Esophagus squamous epithelium (tissue), 5 donors: ENCODE measurements around the gene ABCG4. TPM values are rescaled to one million over a fixed set of nuclear protein-coding genes. Genes with fewer than 3 reads are reported as not detected.
"Not testable (repeated sequence)": the region's sequence is repeated elsewhere in the genome, so short reads cannot be mapped to it uniquely, and the experiment has no call there.

ENCODE experiments used
- DNase-seq: peaks from one replicate; lab custom pipeline; 2025; lab: John Stamatoyannopoulos, UW
- H3K27ac ChIP-seq, 4 donors: fragments of 200-600 bp; sonication (generic); one replicate each; pipeline ENCODE4 v1.5.1; 2016 to 2019; ENCODE audit warnings: mild to moderate bottlenecking in 1 of 4
- H3K27me3 ChIP-seq, 4 donors: fragments of 200-600 bp; sonication (generic); 1 replicate in 3 of 4; 2 replicates in 1 of 4; pipeline versions ENCODE4 v1.5.1 to v1.6.0; 2017 to 2021; ENCODE audit warnings: antibody characterized with exemption in 1 of 4
- H3K36me3 ChIP-seq, 3 donors: fragments of 200-600 bp; sonication (generic); one replicate each; pipeline ENCODE4 v1.5.1; 2016 to 2019
- H3K4me1 ChIP-seq, 3 donors: fragments of 200-600 bp; sonication (generic); one replicate each; pipeline ENCODE4 v1.5.1; 2017 to 2019
- H3K4me3 ChIP-seq, 4 donors: fragments of 200-600 bp; sonication (generic); 1 replicate in 3 of 4; 2 replicates in 1 of 4; pipeline ENCODE4 v1.5.1; 2016 to 2019; ENCODE audit warnings: mild to moderate bottlenecking in 2 of 4, moderate library complexity in 1 of 4
- H3K9me3 ChIP-seq, 3 donors: fragments of 200-600 bp; sonication (generic); one replicate each; pipeline ENCODE4 v1.5.1; 2016 to 2019
- CTCF ChIP-seq, 6 experiments: fragments of 450-650 bp in 4 of 6; fragments of 200-600 bp in 2 of 6; sonication (generic) in 2 of 6; IDR thresholded peaks; one replicate each; pipeline ENCODE4 v1.5.1; 2016 to 2019; ENCODE audit warnings: antibody characterized with exemption in 6 of 6, mild to moderate bottlenecking in 4 of 6, moderate library complexity in 4 of 6
- POLR2A ChIP-seq, 4 donors: fragments of 450-650 bp; IDR thresholded peaks; one replicate each; pipeline ENCODE4 v1.6.1; 2017; ENCODE audit warnings: antibody characterized with exemption in 4 of 4, mild to moderate bottlenecking in 4 of 4, moderate library complexity in 3 of 4
- WGBS, 2 donors: methylation state at CpG; one replicate each; pipeline ENCODE4 v1.1.5; 2018; 5-methylcytosine and 5-hydroxymethylcytosine counted together
- intact Hi-C: fragments of 100-400 bp; cut with DNase I; formaldehyde crosslinking; loops from one replicate; pipeline ENCODE4 v1.15.0; 2022
- total RNA-seq, 4 donors: library from RNA; depleted of rRNA; stranded (reverse); fragments of >200 nt; gene quantifications; one replicate each; pipeline ENCODE4 v1.1.0, GENCODE V29; 2016
- donor health status: DM: yes; HTN: yes; CAD: no.

The ABCG4 gene
- total RNA-seq, 4 donors from 2014 or later = 0.15 to 0.94 (median 0.39) TPM

- Histone ChIP-seq H3K4me1 (peaks cover 0 to 7% (median 0%) of the 10 kb centered on the region in 3 donors), H3K27ac (no peak overlapping the region), H3K27me3 (no peaks in the 10 kb centered on the region), H3K36me3 (no peaks in the 10 kb centered on the region), H3K4me3 (no peak overlapping the region), H3K9me3 (no peaks in the 10 kb centered on the region)
- TF ChIP-seq CTCF (IDR thresholded peaks at IDR 0.05) (peak; percentile 64 to 87 (median 80)), POLR2A (IDR thresholded peaks at IDR 0.05) (no peak)
- no peak for DNase-seq
- intact Hi-C loops = loop anchor here (10.0 kb wide), 1 partner anchor 102 kb away; a partner anchor contains a TSS
- WGBS, 2 donors = 40 to 41% methylated on average over 5 of the region's 5 CpGs
Measured at GRCh38 chr11:119196833-119197483, 48.1 kb downstream of the ABCG4 start.

- Histone ChIP-seq H3K27ac (no peak overlapping the region), H3K27me3 (no peaks in the 10 kb centered on the region), H3K9me3 (no peaks in the 10 kb centered on the region), H3K4me1 (peaks cover 0 to 7% (median 0%) of the 10 kb centered on the region in 3 donors), H3K4me3 (no peak overlapping the region), H3K36me3 (no peaks in the 10 kb centered on the region)
- intact Hi-C loops = loop anchor here (10.0 kb wide), 1 partner anchor 104 kb away; a partner anchor contains a TSS
- TF ChIP-seq CTCF (IDR thresholded peaks at IDR 0.05) (no peak), POLR2A (IDR thresholded peaks at IDR 0.05) (no peak)
- WGBS, 2 donors = 86 to 87% methylated on average over 6 of the region's 6 CpGs
- DNase-seq = no peak
Measured at GRCh38 chr11:119198925-119199324, 50.1 kb downstream of the ABCG4 start.

- not testable (repeated sequence) for H3K4me3 ChIP-seq, H3K27me3 ChIP-seq, H3K27ac ChIP-seq, H3K36me3 ChIP-seq, H3K9me3 ChIP-seq, DNase-seq
- intact Hi-C loops = loop anchor here (10.0 kb wide), 1 partner anchor 94 kb away; no protein-coding TSS in a partner anchor
- H3K4me1 ChIP-seq = peaks cover 4 to 15% (median 6%) of the 10 kb centered on the region in 3 donors
- WGBS, 2 donors = 84 to 90% methylated on average over 5 of the region's 5 CpGs
Measured at GRCh38 chr11:119201236-119201635, 52.4 kb downstream of the ABCG4 start.

GRCh38 chr11:119202554-119202953, 53.7 kb downstream of the ABCG4 start:
- Histone ChIP-seq H3K4me1 (peaks cover 10 to 18% (median 13%) of the 10 kb centered on the region in 3 donors), H3K36me3 (no peaks in the 10 kb centered on the region), H3K27me3 (no peaks in the 10 kb centered on the region), H3K9me3 (no peaks in the 10 kb centered on the region), H3K4me3 (no peak overlapping the region), H3K27ac (no peak overlapping the region)
- intact Hi-C loops = loop anchor here (10.0 kb wide), 1 partner anchor 92 kb away; no protein-coding TSS in a partner anchor
- WGBS, 2 donors = 84 to 86% methylated on average over 7 of the region's 7 CpGs
- no peak for TF ChIP-seq POLR2A (IDR thresholded peaks at IDR 0.05)
- TF ChIP-seq CTCF (IDR thresholded peaks at IDR 0.05) = no peak
- DNase-seq = no peak

- no peak for DNase-seq
Measured at GRCh38 chr11:119204066-119204465, 55.2 kb downstream of the ABCG4 start.

More at GRCh38 chr11:119204066-119204465, 55.2 kb downstream of the ABCG4 start:
- H3K27ac ChIP-seq = no peak overlapping the region
- H3K4me1 ChIP-seq = peaks cover 16 to 33% (median 16%) of the 10 kb centered on the region in 3 donors
- 89 to 94% methylated on average over 4 to 9 of the region's 9 CpGs for WGBS, 2 donors
- no peaks in the 10 kb centered on the region for H3K36me3 ChIP-seq
- intact Hi-C loops = loop anchor here (10.0 kb wide), 1 partner anchor 91 kb away; no protein-coding TSS in a partner anchor
- no peak overlapping the region for H3K4me3 ChIP-seq
- no peaks in the 10 kb centered on the region for H3K27me3 ChIP-seq
- TF ChIP-seq POLR2A (IDR thresholded peaks at IDR 0.05) = no peak
- TF ChIP-seq CTCF (IDR thresholded peaks at IDR 0.05) = no peak
- no peaks in the 10 kb centered on the region for H3K9me3 ChIP-seq
